Upper lobe of left lung (tissue), 4 donors: ENCODE results near the gene MTURN.

ENCODE experiments used
- POLR2A ChIP-seq, 4 donors: fragments of 450-650 bp; IDR thresholded peaks; one replicate each; pipeline ENCODE4 v1.5.1; 2016 to 2017; ENCODE audit warnings: antibody characterized with exemption in 4 of 4, mild to moderate bottlenecking in 2 of 4
- POLR2AphosphoS5 ChIP-seq, 2 donors: sonication (generic); formaldehyde crosslinking; IDR thresholded peaks; one replicate each; pipeline ENCODE4 v1.5.1; 2017; ENCODE audit warnings: antibody characterized with exemption in 2 of 2
- TF ChIP-seq, protein P1 (sequence below), 6 experiments: fragments of 450-650 bp in 4 of 6; fragments of 200-600 bp in 2 of 6; sonication (generic) in 2 of 6; IDR thresholded peaks; one replicate each; pipeline ENCODE4 v1.5.1; 2016 to 2019; ENCODE audit warnings: antibody characterized with exemption in 6 of 6

DNA sequence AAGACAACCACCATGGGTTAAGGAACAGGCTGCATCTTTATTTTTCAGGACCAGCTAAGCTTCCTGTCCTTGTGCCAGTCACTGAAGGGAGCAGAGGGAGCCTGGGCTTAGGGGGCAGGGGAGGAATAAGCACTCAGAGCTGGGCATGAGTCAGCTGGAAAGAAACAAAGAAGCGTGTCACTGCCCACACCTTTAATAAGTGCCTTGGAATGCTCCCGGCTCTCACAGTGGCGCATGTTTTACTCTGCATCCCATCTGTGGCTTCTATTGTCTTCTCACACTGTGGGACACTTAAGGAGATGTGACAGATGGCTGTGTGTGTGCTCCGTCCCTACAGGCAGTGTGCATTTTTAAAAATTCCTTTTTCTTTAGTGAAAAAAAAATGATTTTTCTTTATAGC, 71.7 kb downstream of the MTURN start:
- TF ChIP-seq, protein P1, sequence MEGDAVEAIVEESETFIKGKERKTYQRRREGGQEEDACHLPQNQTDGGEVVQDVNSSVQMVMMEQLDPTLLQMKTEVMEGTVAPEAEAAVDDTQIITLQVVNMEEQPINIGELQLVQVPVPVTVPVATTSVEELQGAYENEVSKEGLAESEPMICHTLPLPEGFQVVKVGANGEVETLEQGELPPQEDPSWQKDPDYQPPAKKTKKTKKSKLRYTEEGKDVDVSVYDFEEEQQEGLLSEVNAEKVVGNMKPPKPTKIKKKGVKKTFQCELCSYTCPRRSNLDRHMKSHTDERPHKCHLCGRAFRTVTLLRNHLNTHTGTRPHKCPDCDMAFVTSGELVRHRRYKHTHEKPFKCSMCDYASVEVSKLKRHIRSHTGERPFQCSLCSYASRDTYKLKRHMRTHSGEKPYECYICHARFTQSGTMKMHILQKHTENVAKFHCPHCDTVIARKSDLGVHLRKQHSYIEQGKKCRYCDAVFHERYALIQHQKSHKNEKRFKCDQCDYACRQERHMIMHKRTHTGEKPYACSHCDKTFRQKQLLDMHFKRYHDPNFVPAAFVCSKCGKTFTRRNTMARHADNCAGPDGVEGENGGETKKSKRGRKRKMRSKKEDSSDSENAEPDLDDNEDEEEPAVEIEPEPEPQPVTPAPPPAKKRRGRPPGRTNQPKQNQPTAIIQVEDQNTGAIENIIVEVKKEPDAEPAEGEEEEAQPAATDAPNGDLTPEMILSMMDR (IDR thresholded peaks at IDR 0.05): no peak
- TF ChIP-seq POLR2AphosphoS5 (IDR thresholded peaks at IDR 0.05): no peak
- no peak for TF ChIP-seq POLR2A (IDR thresholded peaks at IDR 0.05)
